Colonic mucosa (tissue), 4 donors: Measurements from ENCODE around the gene PEG3. TPM values are rescaled to one million over a fixed set of nuclear protein-coding genes. Genes with fewer than 3 reads are reported as not detected.

Source experiments
- DNase-seq: peaks from one replicate; pipeline ENCODE4 v3.0.0-alpha.2; 2020
- H3K27ac ChIP-seq: fragments of 200-600 bp; one replicate; pipeline ENCODE4 v1.8.0; 2021
- H3K27me3 ChIP-seq: fragments of 200-600 bp; one replicate; pipeline ENCODE4 v1.8.0; 2021
- H3K36me3 ChIP-seq: fragments of 200-600 bp; one replicate; pipeline ENCODE4 v1.8.0; 2021
- H3K4me1 ChIP-seq: fragments of 200-600 bp; one replicate; pipeline ENCODE4 v1.8.0; 2021; ENCODE audit warnings: mild to moderate bottlenecking
- H3K4me3 ChIP-seq: fragments of 200-600 bp; one replicate; pipeline ENCODE4 v1.8.0; 2021
- H3K9ac ChIP-seq, 2 donors: one replicate each; pipeline ENCODE4 v1.7.0; 2013; ENCODE audit warnings: control low read depth in 2 of 2, low read depth in 2 of 2, low read length in 2 of 2
- H3K9me3 ChIP-seq: fragments of 200-600 bp; one replicate; pipeline ENCODE4 v1.8.0; 2021
- CTCF ChIP-seq: fragments of 200-600 bp; IDR thresholded peaks from one replicate; pipeline ENCODE4 v1.8.0; 2022; ENCODE audit warnings: antibody characterized with exemption, mild to moderate bottlenecking
- intact Hi-C: fragments of 100-400 bp; cut with DNase I; formaldehyde crosslinking; loops from one replicate; pipeline ENCODE4 v1.14.1; 2022
- total RNA-seq, 2 donors: library from RNA; stranded (reverse); fragmentation: NEBNext Ultra II Directional in 1 of 2; extraction: Animal tissue kit (Norgen Biotek cat#: 25700) in 1 of 2; gene quantifications; one replicate each; pipeline ENCODE4 v1.2.1, GENCODE V29; 2021
- donor health status: healthy.
- donor health status: DM: no; HTN: no; CAD: no.
- donor health status: DM: no; HTN: no; CAD: no.

PEG3 gene
- total RNA-seq, 2 donors from 2014 or later = 1.4 to 2.8 TPM

- H3K9ac ChIP-seq = no peak overlapping the region
- H3K36me3 ChIP-seq = no peaks in the 10 kb centered on the region
- H3K9me3 ChIP-seq = no peaks in the 10 kb centered on the region
- TF ChIP-seq CTCF = no peak
- H3K27ac ChIP-seq = peak overlapping the region; percentile 40
- H3K4me3 ChIP-seq = peak overlapping the region; percentile 20
- intact Hi-C loops = no loop called here
- DNase-seq = peak; percentile 22
- no peaks in the 10 kb centered on the region for H3K27me3 ChIP-seq
- no peaks in the 10 kb centered on the region for H3K4me1 ChIP-seq
Measured at GRCh38 chr19:56838024-56838908, 2.3 kb downstream of the PEG3 start.

GRCh38 chr19:56837492-56838023 lies 3.0 kb downstream of the PEG3 start:
- H3K4me3 ChIP-seq = no peak overlapping the region
- H3K27ac ChIP-seq = peak overlapping the region; percentile 40
- DNase-seq = peak; percentile 27
- no peaks in the 10 kb centered on the region for H3K27me3 ChIP-seq
- intact Hi-C loops = no loop called here
- H3K9me3 ChIP-seq = no peaks in the 10 kb centered on the region
- H3K9ac ChIP-seq = no peak overlapping the region
- H3K36me3 ChIP-seq = no peaks in the 10 kb centered on the region
- H3K4me1 ChIP-seq = no peaks in the 10 kb centered on the region
- peak; percentile 12 for TF ChIP-seq CTCF

- no peak for TF ChIP-seq CTCF
- Histone ChIP-seq H3K27ac (no peak overlapping the region), H3K9ac (no peak overlapping the region), H3K27me3 (no peaks in the 10 kb centered on the region), H3K4me3 (no peak overlapping the region), H3K4me1 (no peaks in the 10 kb centered on the region), H3K9me3 (no peaks in the 10 kb centered on the region), H3K36me3 (no peaks in the 10 kb centered on the region)
- intact Hi-C loops = no loop called here
- no peak for DNase-seq
Measured at GRCh38 chr19:56837004-56837403, 3.5 kb downstream of the PEG3 start.

GRCh38 chr19:56836059-56836458 lies 4.5 kb downstream of the PEG3 start:
- no peak overlapping the region for H3K27ac ChIP-seq
- H3K4me1 ChIP-seq = no peaks in the 10 kb centered on the region
- TF ChIP-seq CTCF = no peak
- H3K9ac ChIP-seq = no peak overlapping the region
- H3K27me3 ChIP-seq = no peaks in the 10 kb centered on the region
- intact Hi-C loops = no loop called here
- no peak for DNase-seq
- H3K9me3 ChIP-seq = no peaks in the 10 kb centered on the region
- no peaks in the 10 kb centered on the region for H3K36me3 ChIP-seq
- H3K4me3 ChIP-seq = no peak overlapping the region

GRCh38 chr19:56835401-56835800 lies 5.1 kb downstream of the PEG3 start:
- no peak overlapping the region for H3K9ac ChIP-seq
- TF ChIP-seq CTCF = no peak
- no peaks in the 10 kb centered on the region for H3K9me3 ChIP-seq
- no peaks in the 10 kb centered on the region for H3K27me3 ChIP-seq
- no peaks in the 10 kb centered on the region for H3K36me3 ChIP-seq
- H3K4me1 ChIP-seq = no peaks in the 10 kb centered on the region
- H3K4me3 ChIP-seq = no peak overlapping the region
- DNase-seq = no peak
- intact Hi-C loops = no loop called here
- no peak overlapping the region for H3K27ac ChIP-seq
